Non-pigmented ciliary epithelial cell (primary cell): ENCODE data around the gene GCH1.
"Not testable (repeated sequence)": the region's sequence is repeated elsewhere in the genome, so short reads cannot be mapped to it uniquely, and the experiment has no call there.

Experiments used
- DNase-seq: peaks from one replicate; pipeline ENCODE4 v3.0.0-alpha.2; 2010; ENCODE audit warnings: low read depth

The GCH1 gene

DNA sequence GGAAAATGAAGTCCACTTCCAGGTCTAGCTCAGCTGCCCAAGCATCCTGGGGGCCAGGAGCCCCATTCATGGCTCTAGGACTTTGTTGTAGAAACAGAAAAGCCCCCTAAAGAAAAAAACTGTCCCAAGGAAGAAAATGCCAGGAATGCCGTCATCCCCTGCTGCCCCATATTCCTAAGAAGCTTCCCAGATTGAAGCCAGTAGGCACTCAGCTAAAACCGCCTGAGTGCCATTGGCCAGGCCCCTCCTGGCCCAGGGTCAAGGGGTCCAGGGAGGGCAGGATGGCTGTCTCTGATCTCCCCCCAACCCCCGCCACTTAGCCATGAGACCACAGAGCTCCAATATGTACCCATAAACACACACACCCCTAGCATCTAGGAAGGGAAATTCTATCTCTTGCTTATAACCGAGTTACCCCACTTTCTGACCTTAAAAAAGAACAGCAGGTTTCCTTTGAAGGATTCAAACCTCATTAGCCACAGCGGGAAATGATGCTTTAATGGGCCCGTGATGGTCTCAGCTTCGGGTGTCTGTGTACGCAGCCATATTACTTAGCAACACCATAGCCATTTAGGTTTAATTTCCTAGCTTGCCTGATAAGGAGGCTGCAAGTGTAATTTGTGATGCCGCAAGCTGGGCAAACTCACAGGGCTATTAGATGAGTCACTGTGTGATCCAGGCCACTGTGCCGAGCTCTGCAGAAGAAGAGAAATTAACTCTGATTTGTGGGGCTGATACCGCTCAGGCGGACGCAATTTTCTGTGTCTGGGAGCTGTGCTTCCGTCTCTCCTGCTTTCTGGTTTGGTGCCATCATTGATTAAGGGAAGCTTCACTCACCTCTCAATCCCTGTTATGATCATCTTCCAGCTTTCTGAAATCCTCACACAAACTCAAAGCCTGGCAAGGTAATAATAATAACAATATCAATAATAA is 84.2 kb downstream of the GCH1 start:
- DNase-seq: peak; percentile 62

GRCh38 chr14:54817506-54817905 is 85.1 kb downstream of the GCH1 start:
- no peak for DNase-seq

DNA sequence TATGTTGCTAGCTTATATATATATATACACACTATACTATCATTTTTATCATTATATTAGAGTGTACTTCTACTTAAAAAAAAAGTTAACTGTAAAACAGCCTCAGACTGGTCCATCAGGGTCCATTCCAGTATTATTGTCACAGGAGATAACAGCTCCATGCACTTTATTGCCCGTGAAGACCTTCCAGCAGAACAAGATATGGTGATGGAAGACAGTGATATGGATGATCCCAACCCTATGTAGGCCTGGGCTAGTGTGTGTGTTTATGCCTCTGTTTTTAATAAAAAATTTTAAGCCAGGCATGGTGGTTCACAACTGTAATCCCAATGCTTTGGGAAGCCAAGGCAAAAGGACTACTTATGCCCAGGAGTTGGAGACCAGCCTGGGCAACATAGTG is 86.2 kb downstream of the GCH1 start:
- no peak for DNase-seq

DNA sequence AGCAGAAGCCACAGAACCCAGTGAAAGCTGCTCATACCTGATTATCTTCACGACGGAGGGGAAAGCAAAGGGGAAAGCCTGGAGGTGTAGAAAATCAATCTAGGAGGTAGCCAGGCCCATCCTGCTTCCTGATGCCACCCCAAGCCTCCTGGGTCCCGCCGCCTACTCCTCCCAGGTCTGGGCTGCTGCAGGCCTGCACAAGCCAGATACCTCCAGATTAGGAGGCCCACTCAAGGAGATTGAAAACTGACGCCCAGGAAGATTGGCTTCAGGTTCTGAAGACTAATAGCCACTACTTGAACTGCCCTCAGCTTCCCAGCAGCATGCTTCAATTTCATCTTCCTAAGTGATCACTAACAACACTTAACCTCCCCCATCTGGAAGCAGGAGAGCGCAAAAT is 87.1 kb downstream of the GCH1 start:
- DNase-seq: no peak

DNA sequence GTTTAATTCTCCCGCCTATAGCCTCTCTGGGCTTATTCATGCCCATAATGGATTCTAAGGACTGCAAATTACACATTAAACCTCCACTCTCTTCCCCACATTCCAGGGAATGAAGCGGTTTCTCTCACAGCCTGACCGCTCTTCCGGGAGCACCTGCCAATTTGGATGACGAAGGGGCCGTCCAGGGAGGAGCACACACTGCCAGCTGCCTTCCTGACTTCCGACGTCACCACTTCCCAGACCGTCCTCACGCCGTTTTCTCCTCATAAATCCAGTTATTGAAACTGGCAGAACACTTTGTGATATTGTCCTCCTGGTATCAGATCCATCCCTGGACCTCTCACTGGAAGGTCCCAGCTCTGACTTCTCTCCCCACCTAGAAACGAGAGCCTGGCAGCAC is 87.6 kb downstream of the GCH1 start:
- DNase-seq: no peak

GRCh38 chr14:54814076-54814475 is 88.5 kb downstream of the GCH1 start:
- DNase-seq: no peak

- no peak for DNase-seq
These were observed 89.5 kb downstream of the GCH1 start for GRCh38 chr14:54813081-54813480.

GRCh38 chr14:54812617-54813016 is 90.0 kb downstream of the GCH1 start:
- DNase-seq: no peak

GRCh38 chr14:54809767-54810166 is 92.9 kb downstream of the GCH1 start:
- no peak for DNase-seq

DNA sequence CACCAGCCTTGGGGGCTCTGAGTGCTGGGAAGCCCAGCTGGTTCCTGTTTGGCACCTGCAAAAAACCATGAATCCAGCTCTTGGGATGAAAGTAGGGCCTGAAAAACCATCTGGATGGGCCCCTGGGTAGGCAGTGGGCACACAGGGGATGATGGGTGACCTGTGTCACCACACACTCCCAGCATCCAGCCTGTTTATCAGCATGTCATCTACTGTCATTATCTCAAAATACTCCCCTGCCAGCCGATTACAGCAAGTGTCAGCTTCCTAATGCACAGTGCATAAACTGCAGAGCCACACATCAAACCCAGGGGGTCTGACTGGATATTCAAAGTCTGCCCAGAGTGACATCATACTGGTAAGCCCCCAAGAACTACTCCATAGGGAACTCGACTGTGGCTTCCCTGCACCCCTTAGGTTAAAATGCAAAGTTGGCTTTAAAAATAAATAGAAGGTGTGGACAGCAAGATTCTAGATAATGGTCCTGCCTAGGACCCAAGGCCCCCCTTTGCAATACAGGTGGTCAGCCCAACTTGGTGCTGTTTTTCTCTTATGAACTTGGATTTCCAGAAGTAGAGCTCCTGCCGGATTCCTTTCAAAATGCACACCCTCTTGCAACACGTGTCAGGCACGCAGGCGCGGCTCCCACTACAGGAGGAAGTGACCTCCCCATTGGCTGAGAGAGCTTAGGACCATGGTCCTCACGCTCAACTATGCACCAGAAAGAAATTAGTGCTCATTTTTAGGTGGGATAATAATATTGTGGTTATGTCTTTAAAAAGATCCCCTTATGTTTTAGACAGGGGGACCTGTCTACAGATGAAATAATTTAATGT is 94.1 kb downstream of the GCH1 start:
- no peak for DNase-seq

DNA sequence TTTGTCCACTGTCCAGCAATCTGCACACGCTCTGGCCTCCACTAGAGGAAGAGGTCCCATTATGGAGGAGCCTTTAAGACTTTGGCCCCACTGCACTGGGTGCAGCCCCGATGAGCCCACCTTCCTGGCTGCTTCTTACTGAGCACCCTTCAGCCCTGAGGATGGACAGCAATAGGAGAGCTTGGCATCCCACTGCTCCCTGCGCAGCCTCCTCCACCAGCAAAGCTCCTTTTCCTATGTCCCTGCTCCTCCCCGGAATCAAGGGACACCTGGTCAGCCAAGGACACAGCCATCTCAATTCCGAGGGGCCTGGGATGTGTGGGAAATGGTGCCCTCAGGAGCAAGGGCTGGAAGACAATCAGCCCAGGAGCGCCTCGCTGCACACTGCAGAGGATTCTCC is 94.7 kb downstream of the GCH1 start:
- no peak for DNase-seq

DNA sequence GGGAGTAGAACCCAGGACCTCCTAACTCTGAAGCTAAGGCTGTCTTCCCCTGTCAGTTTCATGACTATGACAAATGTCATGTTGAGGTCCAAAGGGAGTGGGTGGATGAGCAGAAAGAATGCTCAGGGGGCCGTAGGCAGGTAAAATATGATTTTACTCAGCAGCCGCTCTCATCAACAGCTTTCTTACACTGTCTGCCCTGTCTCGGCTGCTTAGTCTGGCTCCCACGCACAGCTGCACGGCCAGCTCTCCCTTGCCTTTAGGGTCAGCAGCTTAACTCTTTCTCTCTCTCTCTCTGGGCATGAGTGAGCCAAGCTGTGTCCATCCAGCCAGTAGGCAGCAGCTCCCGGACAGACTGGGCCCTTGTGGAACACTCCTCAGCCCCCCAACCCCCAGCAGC is 95.2 kb downstream of the GCH1 start:
- no peak for DNase-seq

DNA sequence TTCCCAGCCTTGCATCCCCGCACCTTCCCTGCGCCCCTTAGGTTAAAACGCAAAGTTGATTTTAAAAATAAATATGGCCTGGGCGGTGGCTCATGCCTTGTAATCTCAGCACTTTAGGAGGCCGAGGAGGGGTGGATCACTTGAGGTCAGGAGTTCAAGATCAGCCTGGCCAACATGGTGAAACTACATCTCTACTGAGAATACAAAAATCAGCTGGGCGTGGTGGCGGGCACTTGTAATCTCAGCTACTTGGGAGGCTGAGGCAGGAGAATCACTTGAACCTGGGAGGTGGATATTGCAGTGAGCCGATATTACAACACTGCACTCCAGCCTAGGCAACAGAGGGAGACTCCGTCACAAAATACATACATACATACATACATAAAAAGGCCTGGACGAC is 96.0 kb downstream of the GCH1 start:
- DNase-seq: no peak

GRCh38 chr14:54805445-54806322 is 96.9 kb downstream of the GCH1 start:
- DNase-seq: peak; percentile 13

DNA sequence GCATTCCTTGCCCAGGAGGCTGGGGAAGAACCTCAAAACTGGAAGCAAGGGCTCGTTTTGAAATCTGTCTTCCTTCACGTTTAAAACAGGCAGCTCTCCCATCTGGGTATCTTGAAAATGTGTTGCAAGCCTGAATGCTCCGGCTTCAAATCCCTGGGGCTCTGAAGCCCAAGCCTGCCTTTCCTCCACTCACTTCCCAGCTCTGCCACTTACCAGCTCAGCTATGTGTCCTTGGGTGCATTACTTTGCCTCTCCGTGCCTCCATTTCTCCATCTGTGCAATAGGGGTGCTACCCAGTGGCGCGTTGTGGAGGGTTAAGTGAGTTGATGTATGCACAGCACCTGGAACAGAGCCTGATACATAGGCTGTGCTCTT is 97.6 kb downstream of the GCH1 start:
- DNase-seq: no peak

- no peak for DNase-seq
These were observed 98.0 kb downstream of the GCH1 start for GRCh38 chr14:54804538-54805041.

GRCh38 chr14:54803926-54804537 is 98.6 kb downstream of the GCH1 start:
- no peak for DNase-seq

DNA sequence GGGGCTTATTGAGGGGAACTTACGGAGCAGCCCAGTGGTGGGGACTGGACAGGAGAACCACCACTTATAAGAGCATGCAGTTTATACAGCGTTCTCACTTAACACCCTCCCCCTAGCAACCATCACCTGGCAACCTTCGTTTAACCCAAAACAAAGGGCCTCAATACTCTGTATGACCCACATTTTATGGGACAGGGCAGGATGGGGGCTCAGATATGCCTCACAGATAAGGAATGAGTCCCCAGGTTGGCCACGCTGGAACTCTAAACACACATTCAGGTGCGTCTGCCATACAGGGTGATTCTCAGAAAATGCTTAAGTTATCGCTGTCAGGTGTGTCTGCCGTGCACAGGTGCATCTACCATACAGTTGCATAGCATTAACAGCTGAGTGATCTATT is 99.2 kb downstream of the GCH1 start:
- DNase-seq: no peak

GRCh38 chr14:54801482-54801881 is 101.1 kb downstream of the GCH1 start:
- not testable (repeated sequence) for DNase-seq

- DNase-seq: no peak
These were observed 104.0 kb downstream of the GCH1 start for GRCh38 chr14:54798465-54799124.

GRCh38 chr14:54797986-54798385 is 104.6 kb downstream of the GCH1 start:
- DNase-seq: no peak
